H1 (cell line): Measurements from ENCODE around the gene CLEC19A. TPM values are rescaled to one million over a fixed set of nuclear protein-coding genes. Genes with fewer than 3 reads are reported as not detected.

Source experiments
- polyA plus RNA-seq, 7 experiments: library from polyadenylated mRNA; depleted of rRNA in 3 of 7; stranded (reverse) in 5 of 7; unstranded in 2 of 7; fragments of >200 nt in 5 of 7; fragments of 200-250 nt in 2 of 7; gene quantifications; 1 replicate in 5 of 7; 2 replicates in 1 of 7; 4 replicates in 1 of 7; pipeline versions ENCODE4 v1.2.1 to v1.2.3, GENCODE V29; 2011 to 2013; ENCODE audit warnings: missing spikeins in 2 of 7, mixed read lengths in 2 of 7
- total RNA-seq: library from RNA; stranded (reverse); fragmentation: NEBNext Ultra II Directional; extraction: Animal tissue kit (Norgen Biotek cat#: 25700); gene quantifications from 2 replicates; pipeline ENCODE4 v1.2.1, GENCODE V29; 2021
- TF ChIP-seq, protein P1 (sequence below): IDR thresholded peaks from 2 replicates; pipeline ENCODE4 v1.6.1; 2012; ENCODE audit warnings: inconsistent platforms

The CLEC19A gene
- total and polyA plus RNA-seq, 2 of the 8 experiments (the other 6 are each of a cell fraction or from before 2014, with no cell fraction given), result 0.35 to 0.88 TPM

DNA sequence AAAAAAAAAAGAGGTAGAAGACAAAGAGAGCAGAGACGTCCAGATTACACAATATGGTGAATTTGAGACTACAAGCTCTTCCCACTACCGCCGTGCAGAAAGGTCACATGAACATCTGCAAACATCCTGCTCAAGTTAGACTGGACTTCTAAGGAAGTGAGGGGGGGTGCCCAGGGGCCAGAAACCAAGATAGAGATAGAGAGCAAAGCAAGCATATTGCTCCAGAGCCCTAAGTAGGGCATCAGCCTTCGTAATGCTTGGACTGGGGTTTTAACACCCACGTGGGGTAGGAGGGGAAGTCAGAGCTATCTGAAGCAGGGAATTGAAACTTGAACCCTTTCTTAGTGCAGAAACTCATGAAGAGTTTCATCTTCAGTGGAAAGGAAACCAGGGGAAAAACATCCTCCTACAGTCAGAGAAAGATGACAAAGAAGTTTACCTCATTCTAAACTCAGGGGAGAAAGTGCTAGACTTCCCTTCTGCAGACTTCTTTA lies 8.7 kb downstream of the CLEC19A start (continued):
- TF ChIP-seq, protein P1, sequence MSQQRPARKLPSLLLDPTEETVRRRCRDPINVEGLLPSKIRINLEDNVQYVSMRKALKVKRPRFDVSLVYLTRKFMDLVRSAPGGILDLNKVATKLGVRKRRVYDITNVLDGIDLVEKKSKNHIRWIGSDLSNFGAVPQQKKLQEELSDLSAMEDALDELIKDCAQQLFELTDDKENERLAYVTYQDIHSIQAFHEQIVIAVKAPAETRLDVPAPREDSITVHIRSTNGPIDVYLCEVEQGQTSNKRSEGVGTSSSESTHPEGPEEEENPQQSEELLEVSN, result no peak
